ENCODE measurements around the gene ORAI3. TPM values are rescaled to one million over a fixed set of nuclear protein-coding genes. Genes with fewer than 3 reads are reported as not detected.

ORAI3 gene
- 63.3 and 66.0 TPM in 2 replicates for total RNA-seq

- peaks cover 10% of the 10 kb centered on the region for H3K36me3 ChIP-seq (ENCODE audit: insufficient read depth, low read length)
- H4K20me1 ChIP-seq (ENCODE audit: insufficient read depth, low read length): peaks cover 19% of the 10 kb centered on the region
- no peaks in the 10 kb centered on the region for H3K9me3 ChIP-seq (ENCODE audit: low read depth, low read length)
- peak within 1 kb of the TSS; percentile 92 for H3K4me2 ChIP-seq (ENCODE audit: insufficient read depth, low read length)
- no peaks in the 10 kb centered on the region for H3K27me3 ChIP-seq (ENCODE audit: insufficient read depth, low read length)
- no peak for TF ChIP-seq CTCF (IDR thresholded peaks at IDR 0.05; ENCODE audit: extremely low read depth, low read depth, low read length)
- H3K4me1 ChIP-seq (ENCODE audit: insufficient read depth, low read length): peaks cover 23% of the 10 kb centered on the region
- peaks cover 8% of the 10 kb centered on the region for H3K79me2 ChIP-seq (ENCODE audit: insufficient read depth, low read length)
- peak within 1 kb of the TSS; percentile 65 for H3K27ac ChIP-seq (ENCODE audit: low read depth, low read length)
- peak within 1 kb of the TSS; percentile 27 for H2AFZ ChIP-seq (ENCODE audit: low read length)
- peak within 1 kb of the TSS; percentile 86 for H3K4me3 ChIP-seq (ENCODE audit: insufficient read depth, low read length)
- DNase-seq (ENCODE audit: insufficient read length, low spot score, missing footprints): peak; percentile 88
Measured at GRCh38 chr16:30948667-30949649, at the start of gene ORAI3. ORAI3 (plus strand) TSS chr16:30949068; CDS start chr16:30949290, 222 bp downstream.

- no peaks in the 10 kb centered on the region for H3K36me3 ChIP-seq (ENCODE audit: insufficient read depth, low read length)
- no peaks in the 10 kb centered on the region for H3K27me3 ChIP-seq (ENCODE audit: insufficient read depth, low read length)
- peaks cover 29% of the 10 kb centered on the region for H3K4me1 ChIP-seq (ENCODE audit: insufficient read depth, low read length)
- DNase-seq (ENCODE audit: insufficient read length, low spot score, missing footprints): no peak
- no peak overlapping the region for H3K4me2 ChIP-seq (ENCODE audit: insufficient read depth, low read length)
- TF ChIP-seq CTCF (IDR thresholded peaks at IDR 0.05; ENCODE audit: extremely low read depth, low read depth, low read length): no peak
- H2AFZ ChIP-seq (ENCODE audit: low read length): no peak overlapping the region
- no peak overlapping the region for H3K4me3 ChIP-seq (ENCODE audit: insufficient read depth, low read length)
- no peak overlapping the region for H3K27ac ChIP-seq (ENCODE audit: low read depth, low read length)
- no peaks in the 10 kb centered on the region for H3K79me2 ChIP-seq (ENCODE audit: insufficient read depth, low read length)
- H3K9me3 ChIP-seq (ENCODE audit: low read depth, low read length): no peaks in the 10 kb centered on the region
- H4K20me1 ChIP-seq (ENCODE audit: insufficient read depth, low read length): no peaks in the 10 kb centered on the region
Measured at GRCh38 chr16:30899794-30900193, 49.1 kb upstream of the ORAI3 start.

- DNase-seq (ENCODE audit: insufficient read length, low spot score, missing footprints): no peak
- TF ChIP-seq CTCF (IDR thresholded peaks at IDR 0.05; ENCODE audit: extremely low read depth, low read depth, low read length): no peak
Measured at GRCh38 chr16:30900588-30900987, 48.3 kb upstream of the ORAI3 start.

More at GRCh38 chr16:30900588-30900987, 48.3 kb upstream of the ORAI3 start:
- Histone ChIP-seq H3K27me3 (ENCODE audit: insufficient read depth, low read length) (no peaks in the 10 kb centered on the region), H4K20me1 (ENCODE audit: insufficient read depth, low read length) (no peaks in the 10 kb centered on the region), H3K4me3 (ENCODE audit: insufficient read depth, low read length) (no peak overlapping the region), H3K36me3 (ENCODE audit: insufficient read depth, low read length) (no peaks in the 10 kb centered on the region), H2AFZ (ENCODE audit: low read length) (no peak overlapping the region), H3K4me1 (ENCODE audit: insufficient read depth, low read length) (peaks cover 21% of the 10 kb centered on the region), H3K27ac (ENCODE audit: low read depth, low read length) (no peak overlapping the region), H3K9me3 (ENCODE audit: low read depth, low read length) (no peaks in the 10 kb centered on the region), H3K79me2 (ENCODE audit: insufficient read depth, low read length) (no peaks in the 10 kb centered on the region), H3K4me2 (ENCODE audit: insufficient read depth, low read length) (no peak overlapping the region)

All from osteoblast (primary cell).